Upper lobe of right lung (tissue), 1 donor: ENCODE data around the gene RAD51B. TPM values are rescaled to one million over a fixed set of nuclear protein-coding genes. Genes with fewer than 3 reads are reported as not detected.

Experiments
- ATAC-seq: fragments of 200-7000 bp; cut with Tn5 transposase; one replicate; pipeline ENCODE4 v1.9.1; 2020; ENCODE audit warnings: mild to moderate bottlenecking, moderate library complexity
- DNase-seq: peaks from one replicate; pipeline ENCODE4 v3.0.0-alpha.2; 2020
- H3K27ac ChIP-seq: fragments of 200-600 bp; one replicate; pipeline ENCODE4 v1.8.0; 2022
- H3K27me3 ChIP-seq: fragments of 200-600 bp; one replicate; pipeline ENCODE4 v1.8.0; 2022; ENCODE audit warnings: mild to moderate bottlenecking
- H3K36me3 ChIP-seq: fragments of 200-600 bp; one replicate; pipeline ENCODE4 v1.8.0; 2022
- H3K4me1 ChIP-seq: fragments of 200-600 bp; one replicate; pipeline ENCODE4 v1.8.0; 2022
- H3K4me3 ChIP-seq: fragments of 200-600 bp; one replicate; pipeline ENCODE4 v1.8.0; 2022; ENCODE audit warnings: mild to moderate bottlenecking
- H3K9me3 ChIP-seq: fragments of 200-600 bp; one replicate; pipeline ENCODE4 v1.8.0; 2022
- intact Hi-C: fragments of 100-400 bp; cut with DNase I; formaldehyde crosslinking; loops from one replicate; pipeline ENCODE4 v1.11.0; 2022
- total RNA-seq: library from RNA; stranded (reverse); fragmentation: NEBNext Ultra II Directional; extraction: Animal tissue kit (Norgen Biotek cat#: 25700); gene quantifications from one replicate; pipeline ENCODE4 v1.2.1, GENCODE V29; 2021
- TF ChIP-seq, protein P1 (sequence below): fragments of 200-600 bp; IDR thresholded peaks from one replicate; pipeline ENCODE4 v1.8.0; 2022; ENCODE audit warnings: antibody characterized with exemption
- donor health status: DM: no; HTN: yes; CAD: no; lungs with severe emphysema.

RAD51B gene
- total RNA-seq, 1 donor from 2014 or later: 11.5 TPM

DNA sequence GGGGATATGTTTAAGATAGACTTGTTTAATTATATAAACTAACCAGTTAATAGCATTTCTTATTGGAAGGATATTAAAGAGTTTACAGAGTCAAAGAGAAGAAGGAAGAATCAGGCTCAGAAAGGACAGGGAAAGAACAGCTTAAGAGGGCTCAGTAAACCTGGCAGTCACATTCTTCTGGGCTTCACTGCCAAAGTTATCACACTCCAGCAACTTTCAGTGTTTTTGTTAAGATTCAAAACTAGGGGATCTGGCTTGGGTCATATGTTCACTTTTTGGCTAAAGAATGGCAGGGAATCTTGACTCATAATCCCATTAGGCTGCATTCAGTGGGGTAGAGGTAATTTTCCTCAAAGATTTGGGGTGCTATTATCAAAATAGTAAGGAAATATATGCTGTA lies 312.3 kb downstream of the RAD51B start:
- H3K9me3 ChIP-seq: no peaks in the 10 kb centered on the region
- H3K36me3 ChIP-seq: no peaks in the 10 kb centered on the region
- ATAC-seq: no peak
- intact Hi-C loops: no loop called here
- no peak for DNase-seq
- H3K4me3 ChIP-seq: no peak overlapping the region
- H3K27me3 ChIP-seq: no peaks in the 10 kb centered on the region
- H3K4me1 ChIP-seq: peaks cover 5% of the 10 kb centered on the region
- TF ChIP-seq, protein P1, sequence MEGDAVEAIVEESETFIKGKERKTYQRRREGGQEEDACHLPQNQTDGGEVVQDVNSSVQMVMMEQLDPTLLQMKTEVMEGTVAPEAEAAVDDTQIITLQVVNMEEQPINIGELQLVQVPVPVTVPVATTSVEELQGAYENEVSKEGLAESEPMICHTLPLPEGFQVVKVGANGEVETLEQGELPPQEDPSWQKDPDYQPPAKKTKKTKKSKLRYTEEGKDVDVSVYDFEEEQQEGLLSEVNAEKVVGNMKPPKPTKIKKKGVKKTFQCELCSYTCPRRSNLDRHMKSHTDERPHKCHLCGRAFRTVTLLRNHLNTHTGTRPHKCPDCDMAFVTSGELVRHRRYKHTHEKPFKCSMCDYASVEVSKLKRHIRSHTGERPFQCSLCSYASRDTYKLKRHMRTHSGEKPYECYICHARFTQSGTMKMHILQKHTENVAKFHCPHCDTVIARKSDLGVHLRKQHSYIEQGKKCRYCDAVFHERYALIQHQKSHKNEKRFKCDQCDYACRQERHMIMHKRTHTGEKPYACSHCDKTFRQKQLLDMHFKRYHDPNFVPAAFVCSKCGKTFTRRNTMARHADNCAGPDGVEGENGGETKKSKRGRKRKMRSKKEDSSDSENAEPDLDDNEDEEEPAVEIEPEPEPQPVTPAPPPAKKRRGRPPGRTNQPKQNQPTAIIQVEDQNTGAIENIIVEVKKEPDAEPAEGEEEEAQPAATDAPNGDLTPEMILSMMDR: no peak
- H3K27ac ChIP-seq: no peak overlapping the region

- no peak overlapping the region for H3K27ac ChIP-seq
- peaks cover 5% of the 10 kb centered on the region for H3K4me1 ChIP-seq
- no peaks in the 10 kb centered on the region for H3K27me3 ChIP-seq
- ATAC-seq (no peak), DNase-seq (no peak)
- no peaks in the 10 kb centered on the region for H3K36me3 ChIP-seq
- H3K4me3 ChIP-seq: no peak overlapping the region
- TF ChIP-seq, protein P1: no peak
- intact Hi-C loops: no loop called here
- H3K9me3 ChIP-seq: no peaks in the 10 kb centered on the region
These were observed 313.1 kb downstream of the RAD51B start for GRCh38 chr14:68132563-68133121.

- Histone ChIP-seq H3K27me3 (no peaks in the 10 kb centered on the region), H3K36me3 (no peaks in the 10 kb centered on the region)
These were observed 314.3 kb downstream of the RAD51B start for GRCh38 chr14:68133856-68134255.

GRCh38 chr14:68135028-68135427 lies 315.4 kb downstream of the RAD51B start:
- Histone ChIP-seq H3K27me3 (no peaks in the 10 kb centered on the region), H3K9me3 (no peaks in the 10 kb centered on the region), H3K36me3 (no peaks in the 10 kb centered on the region), H3K4me3 (no peak overlapping the region), H3K27ac (no peak overlapping the region), H3K4me1 (peaks cover 12% of the 10 kb centered on the region)
- no peak for DNase-seq
- TF ChIP-seq, protein P1: no peak
- no peak for ATAC-seq
- intact Hi-C loops: no loop called here

More at GRCh38 chr14:68133856-68134255, 314.3 kb downstream of the RAD51B start:
- ATAC-seq (no peak), DNase-seq (no peak)
- TF ChIP-seq, protein P1: no peak
- intact Hi-C loops: no loop called here
- no peak overlapping the region for H3K4me3 ChIP-seq
- no peaks in the 10 kb centered on the region for H3K9me3 ChIP-seq
- H3K4me1 ChIP-seq: peaks cover 8% of the 10 kb centered on the region
- H3K27ac ChIP-seq: no peak overlapping the region

GRCh38 chr14:68135566-68135965 lies 316.0 kb downstream of the RAD51B start:
- no peak overlapping the region for H3K4me3 ChIP-seq
- H3K27me3 ChIP-seq: no peaks in the 10 kb centered on the region
- ATAC-seq (no peak), DNase-seq (no peak)
- H3K9me3 ChIP-seq: no peaks in the 10 kb centered on the region
- TF ChIP-seq, protein P1: no peak
- no peak overlapping the region for H3K27ac ChIP-seq
- peaks cover 16% of the 10 kb centered on the region for H3K4me1 ChIP-seq
- H3K36me3 ChIP-seq: no peaks in the 10 kb centered on the region
- intact Hi-C loops: no loop called here
